Measurements from ENCODE around the gene ADAMTS19. TPM values are rescaled to one million over a fixed set of nuclear protein-coding genes. Genes with fewer than 3 reads are reported as not detected.

Gene ADAMTS19
- total and polyA plus RNA-seq, 9 donors: 11.5 to 39.6 (median 15.9) TPM

GRCh38 chr5:129431406-129431805 is 28.7 kb upstream of the ADAMTS19 start:
- Histone ChIP-seq H3K4me1 (ENCODE audit: control insufficient read depth, insufficient read depth, low read length) (no peaks in the 10 kb centered on the region), H3K9me3 (replicated peaks; ENCODE audit: control insufficient read depth, low read depth, low read length) (no peaks in the 10 kb centered on the region), H3K4me3 (ENCODE audit: low read length) (no peak overlapping the region), H3K36me3 (ENCODE audit: control insufficient read depth, insufficient read depth, low read length) (no peaks in the 10 kb centered on the region), H3K27ac (ENCODE audit: low read length) (no peak overlapping the region), H3K27me3 (ENCODE audit: control insufficient read depth, insufficient read depth, low read length) (no peaks in the 10 kb centered on the region)
- DNase-seq: no peak

GRCh38 chr5:129438322-129438721 is 21.8 kb upstream of the ADAMTS19 start:
- no peak for DNase-seq
- Histone ChIP-seq H3K4me1 (ENCODE audit: control insufficient read depth, insufficient read depth, low read length) (no peaks in the 10 kb centered on the region), H3K4me3 (ENCODE audit: low read length) (no peak overlapping the region), H3K9me3 (replicated peaks; ENCODE audit: control insufficient read depth, low read depth, low read length) (no peaks in the 10 kb centered on the region), H3K27ac (ENCODE audit: low read length) (no peak overlapping the region), H3K36me3 (ENCODE audit: control insufficient read depth, insufficient read depth, low read length) (no peaks in the 10 kb centered on the region), H3K27me3 (ENCODE audit: control insufficient read depth, insufficient read depth, low read length) (no peaks in the 10 kb centered on the region)
- 80% methylated on average over 2 of the region's 3 CpGs for WGBS (ENCODE audit: insufficient coverage)

- no peak overlapping the region for H3K27ac ChIP-seq (ENCODE audit: low read length)
- no peaks in the 10 kb centered on the region for H3K9me3 ChIP-seq (replicated peaks; ENCODE audit: control insufficient read depth, low read depth, low read length)
- no peaks in the 10 kb centered on the region for H3K27me3 ChIP-seq (ENCODE audit: control insufficient read depth, insufficient read depth, low read length)
- no peaks in the 10 kb centered on the region for H3K36me3 ChIP-seq (ENCODE audit: control insufficient read depth, insufficient read depth, low read length)
- 90% methylated on average over 6 of the region's 6 CpGs for WGBS (ENCODE audit: insufficient coverage)
- no peak overlapping the region for H3K4me3 ChIP-seq (ENCODE audit: low read length)
- no peaks in the 10 kb centered on the region for H3K4me1 ChIP-seq (ENCODE audit: control insufficient read depth, insufficient read depth, low read length)
- no peak for DNase-seq
Measured at GRCh38 chr5:129440424-129440823, 19.7 kb upstream of the ADAMTS19 start.

- H3K4me1 ChIP-seq (ENCODE audit: control insufficient read depth, insufficient read depth, low read length): no peaks in the 10 kb centered on the region
- no peak overlapping the region for H3K27ac ChIP-seq (ENCODE audit: low read length)
- no CpG with 5 or more reads among the region's 1 CpG for WGBS (ENCODE audit: insufficient coverage)
Measured at GRCh38 chr5:129441096-129441495, 19.0 kb upstream of the ADAMTS19 start.

GRCh38 chr5:129445379-129445778 is 14.7 kb upstream of the ADAMTS19 start:
- DNase-seq: peak; percentile 37
- Histone ChIP-seq H3K4me1 (ENCODE audit: control insufficient read depth, insufficient read depth, low read length) (no peaks in the 10 kb centered on the region), H3K36me3 (ENCODE audit: control insufficient read depth, insufficient read depth, low read length) (no peaks in the 10 kb centered on the region), H3K27me3 (ENCODE audit: control insufficient read depth, insufficient read depth, low read length) (no peaks in the 10 kb centered on the region), H3K27ac (ENCODE audit: low read length) (no peak overlapping the region), H3K9me3 (replicated peaks; ENCODE audit: control insufficient read depth, low read depth, low read length) (no peaks in the 10 kb centered on the region), H3K4me3 (ENCODE audit: low read length) (no peak overlapping the region)
- no CpG with 5 or more reads among the region's 2 CpGs for WGBS (ENCODE audit: insufficient coverage)

More at GRCh38 chr5:129441096-129441495, 19.0 kb upstream of the ADAMTS19 start:
- DNase-seq: no peak
- H3K9me3 ChIP-seq (replicated peaks; ENCODE audit: control insufficient read depth, low read depth, low read length): no peaks in the 10 kb centered on the region
- H3K27me3 ChIP-seq (ENCODE audit: control insufficient read depth, insufficient read depth, low read length): no peaks in the 10 kb centered on the region
- H3K4me3 ChIP-seq (ENCODE audit: low read length): no peak overlapping the region
- no peaks in the 10 kb centered on the region for H3K36me3 ChIP-seq (ENCODE audit: control insufficient read depth, insufficient read depth, low read length)

- DNase-seq: no peak
Measured at GRCh38 chr5:129447968-129448367, 12.1 kb upstream of the ADAMTS19 start.

GRCh38 chr5:129448654-129449053 is 11.4 kb upstream of the ADAMTS19 start:
- 92% methylated on average over 2 of the region's 4 CpGs for WGBS (ENCODE audit: insufficient coverage)
- Histone ChIP-seq H3K4me1 (ENCODE audit: control insufficient read depth, insufficient read depth, low read length) (no peaks in the 10 kb centered on the region), H3K27me3 (ENCODE audit: control insufficient read depth, insufficient read depth, low read length) (no peaks in the 10 kb centered on the region), H3K4me3 (ENCODE audit: low read length) (no peak overlapping the region), H3K27ac (ENCODE audit: low read length) (no peak overlapping the region), H3K9me3 (replicated peaks; ENCODE audit: control insufficient read depth, low read depth, low read length) (no peaks in the 10 kb centered on the region), H3K36me3 (ENCODE audit: control insufficient read depth, insufficient read depth, low read length) (no peaks in the 10 kb centered on the region)
- no peak for DNase-seq

More at GRCh38 chr5:129447968-129448367, 12.1 kb upstream of the ADAMTS19 start:
- H3K4me1 ChIP-seq (ENCODE audit: control insufficient read depth, insufficient read depth, low read length): no peaks in the 10 kb centered on the region
- H3K27ac ChIP-seq (ENCODE audit: low read length): no peak overlapping the region
- WGBS (ENCODE audit: insufficient coverage): no CpG with 5 or more reads among the region's 2 CpGs
- H3K27me3 ChIP-seq (ENCODE audit: control insufficient read depth, insufficient read depth, low read length): no peaks in the 10 kb centered on the region
- no peak overlapping the region for H3K4me3 ChIP-seq (ENCODE audit: low read length)
- H3K36me3 ChIP-seq (ENCODE audit: control insufficient read depth, insufficient read depth, low read length): no peaks in the 10 kb centered on the region
- H3K9me3 ChIP-seq (replicated peaks; ENCODE audit: control insufficient read depth, low read depth, low read length): no peaks in the 10 kb centered on the region

- Histone ChIP-seq H3K4me3 (ENCODE audit: low read length) (no peak overlapping the region), H3K27ac (ENCODE audit: low read length) (no peak overlapping the region), H3K9me3 (replicated peaks; ENCODE audit: control insufficient read depth, low read depth, low read length) (no peaks in the 10 kb centered on the region), H3K27me3 (ENCODE audit: control insufficient read depth, insufficient read depth, low read length) (peaks cover 2% of the 10 kb centered on the region), H3K36me3 (ENCODE audit: control insufficient read depth, insufficient read depth, low read length) (no peaks in the 10 kb centered on the region), H3K4me1 (ENCODE audit: control insufficient read depth, insufficient read depth, low read length) (peaks cover 4% of the 10 kb centered on the region)
- no CpG with 5 or more reads among the region's 2 CpGs for WGBS (ENCODE audit: insufficient coverage)
- DNase-seq: no peak
Measured at GRCh38 chr5:129454461-129454860, 5.6 kb upstream of the ADAMTS19 start.

GRCh38 chr5:129459450-129459776 is 685 bp upstream of the ADAMTS19 start:
- H3K4me3 ChIP-seq (ENCODE audit: low read length): peak overlapping the region; percentile 77
- 11% methylated on average over 9 of the region's 11 CpGs for WGBS (ENCODE audit: insufficient coverage)
- H3K4me1 ChIP-seq (ENCODE audit: control insufficient read depth, insufficient read depth, low read length): peaks cover 15% of the 10 kb centered on the region
- H3K27ac ChIP-seq (ENCODE audit: low read length): peak overlapping the region; percentile 91
- DNase-seq: no peak
- peaks cover 16% of the 10 kb centered on the region for H3K27me3 ChIP-seq (ENCODE audit: control insufficient read depth, insufficient read depth, low read length)
- H3K36me3 ChIP-seq (ENCODE audit: control insufficient read depth, insufficient read depth, low read length): no peaks in the 10 kb centered on the region
- H3K9me3 ChIP-seq (replicated peaks; ENCODE audit: control insufficient read depth, low read depth, low read length): no peaks in the 10 kb centered on the region

GRCh38 chr5:129460672-129460935 is 506 bp downstream of the ADAMTS19 start:
- H3K9me3 ChIP-seq (replicated peaks; ENCODE audit: control insufficient read depth, low read depth, low read length): no peaks in the 10 kb centered on the region
- H3K27ac ChIP-seq (ENCODE audit: low read length): peak overlapping the region; percentile 89
- no peak for DNase-seq
- H3K36me3 ChIP-seq (ENCODE audit: control insufficient read depth, insufficient read depth, low read length): no peaks in the 10 kb centered on the region
- H3K4me3 ChIP-seq (ENCODE audit: low read length): peak overlapping the region; percentile 77
- H3K4me1 ChIP-seq (ENCODE audit: control insufficient read depth, insufficient read depth, low read length): peaks cover 15% of the 10 kb centered on the region
- 0% methylated on average over 3 of the region's 10 CpGs for WGBS (ENCODE audit: insufficient coverage)
- H3K27me3 ChIP-seq (ENCODE audit: control insufficient read depth, insufficient read depth, low read length): peaks cover 16% of the 10 kb centered on the region

GRCh38 chr5:129460936-129461710 is 1.0 kb downstream of the ADAMTS19 start:
- Histone ChIP-seq H3K4me3 (ENCODE audit: low read length) (peak overlapping the region; percentile 77), H3K36me3 (ENCODE audit: control insufficient read depth, insufficient read depth, low read length) (no peaks in the 10 kb centered on the region), H3K27me3 (ENCODE audit: control insufficient read depth, insufficient read depth, low read length) (peaks cover 16% of the 10 kb centered on the region), H3K9me3 (replicated peaks; ENCODE audit: control insufficient read depth, low read depth, low read length) (no peaks in the 10 kb centered on the region), H3K27ac (ENCODE audit: low read length) (peak overlapping the region; percentile 89), H3K4me1 (ENCODE audit: control insufficient read depth, insufficient read depth, low read length) (peaks cover 18% of the 10 kb centered on the region)
- DNase-seq: peak; percentile 74
- under 1% methylated on average over 87 of the region's 88 CpGs for WGBS (ENCODE audit: insufficient coverage)

Measured in muscle of leg (tissue), 11 donors.